SK-N-SH treated with all-trans-retinoic acid at 6 μM for 48 hours (cell line): ENCODE measurements around the gene PACC1.

ENCODE experiments used
- ATAC-seq: fragments of 200-7000 bp; cut with Tn5 transposase; 3 replicates; pipeline ENCODE4 v1.9.1; 2020; ENCODE audit warnings: mild to moderate bottlenecking, moderate library complexity
- BACH2 ChIP-seq: fragments of 250-450 bp; sonication (Bioruptor Pico); IDR thresholded peaks from 2 replicates; pipeline ENCODE4 v1.9.0; 2021; ENCODE audit warnings: mild to moderate bottlenecking, borderline replicate concordance
- CREB5 ChIP-seq: fragments of 250-450 bp; sonication (Bioruptor Pico); IDR thresholded peaks from 2 replicates; pipeline ENCODE4 v1.5.1; 2020; ENCODE audit warnings: low read depth, mild to moderate bottlenecking, moderate library complexity
- CSDC2 ChIP-seq: fragments of 250-450 bp; sonication (Bioruptor Pico); IDR thresholded peaks from 2 replicates; pipeline ENCODE4 v1.5.0; 2020; ENCODE audit warnings: mild to moderate bottlenecking, moderate library complexity
- GLIS3 ChIP-seq: fragments of 250-450 bp; sonication (Bioruptor Pico); IDR thresholded peaks from 2 replicates; pipeline ENCODE4 v1.5.0; 2020; ENCODE audit warnings: mild to moderate bottlenecking, moderate library complexity
- ISL1 ChIP-seq: fragments of 250-450 bp; sonication (Bioruptor Pico); IDR thresholded peaks from 2 replicates; pipeline ENCODE4 v2.1.2; 2022; ENCODE audit warnings: mild to moderate bottlenecking, moderate library complexity
- OSR1 ChIP-seq: fragments of 250-450 bp; sonication (Bioruptor Pico); IDR thresholded peaks from 2 replicates; pipeline ENCODE4 v1.8.0; 2022; ENCODE audit warnings: moderate library complexity, mild to moderate bottlenecking, inconsistent platforms
- POU6F1 ChIP-seq: fragments of 250-450 bp; sonication (Bioruptor Pico); IDR thresholded peaks from 2 replicates; pipeline ENCODE4 v1.8.0; 2021; ENCODE audit warnings: low read depth, mild to moderate bottlenecking, moderate library complexity, borderline replicate concordance
- PPARA ChIP-seq: fragments of 250-450 bp; sonication (Bioruptor Pico); IDR thresholded peaks from 2 replicates; pipeline ENCODE4 v1.5.0; 2020; ENCODE audit warnings: mild to moderate bottlenecking, borderline replicate concordance
- RARB ChIP-seq: fragments of 250-450 bp; sonication (Bioruptor Pico); IDR thresholded peaks from 2 replicates; pipeline ENCODE4 v1.8.0; 2021; ENCODE audit warnings: mild to moderate bottlenecking, moderate library complexity
- SNAI2 ChIP-seq: fragments of 250-450 bp; sonication (Bioruptor Pico); IDR thresholded peaks from 2 replicates; pipeline ENCODE4 v1.5.0; 2020; ENCODE audit warnings: mild to moderate bottlenecking, moderate library complexity
- TCF4 ChIP-seq: fragments of 250-450 bp; sonication (Bioruptor Pico); IDR thresholded peaks from 2 replicates; pipeline ENCODE4 v1.8.0; 2021; ENCODE audit warnings: mild to moderate bottlenecking, moderate library complexity, borderline replicate concordance
- TOX ChIP-seq: fragments of 250-450 bp; sonication (Bioruptor Pico); IDR thresholded peaks from 2 replicates; pipeline ENCODE4 v1.8.0; 2021; ENCODE audit warnings: mild to moderate bottlenecking, moderate library complexity, borderline replicate concordance
- TSHZ2 ChIP-seq: fragments of 250-450 bp; sonication (Bioruptor Pico); IDR thresholded peaks from 2 replicates; pipeline ENCODE4 v1.5.0; 2020; ENCODE audit warnings: mild to moderate bottlenecking, moderate library complexity
- ZC3H10 ChIP-seq: fragments of 250-450 bp; sonication (Bioruptor Pico); IDR thresholded peaks from 2 replicates; pipeline ENCODE4 v1.5.1; 2021; ENCODE audit warnings: mild to moderate bottlenecking, moderate library complexity
- ZFP3 ChIP-seq: fragments of 250-450 bp; sonication (Bioruptor Pico); IDR thresholded peaks from 2 replicates; pipeline ENCODE4 v1.5.0; 2020; ENCODE audit warnings: mild to moderate bottlenecking, moderate library complexity
- ZFP30 ChIP-seq: fragments of 450-650 bp; formaldehyde crosslinking; IDR thresholded peaks from 2 replicates; pipeline ENCODE4 v1.5.0; 2022; ENCODE audit warnings: mild to moderate bottlenecking, moderate library complexity
- ZNF565 ChIP-seq: fragments of 450-650 bp; formaldehyde crosslinking; conservative IDR thresholded peaks from 2 replicates; pipeline ENCODE4 v1.5.0; 2020; ENCODE audit warnings: low read depth, mild to moderate bottlenecking, moderate library complexity
- ZNF70 ChIP-seq: fragments of 450-650 bp; formaldehyde crosslinking; IDR thresholded peaks from 2 replicates; pipeline ENCODE4 v1.5.0; 2020; ENCODE audit warnings: mild to moderate bottlenecking, moderate library complexity
- ZNF8 ChIP-seq: fragments of 450-650 bp; formaldehyde crosslinking; IDR thresholded peaks from 2 replicates; pipeline ENCODE4 v1.5.0; 2020; ENCODE audit warnings: mild to moderate bottlenecking, moderate library complexity
- TF ChIP-seq, protein P1 (sequence below): fragments of 250-450 bp; sonication (Bioruptor Pico); IDR thresholded peaks from 2 replicates; pipeline ENCODE4 v1.8.0; 2020; ENCODE audit warnings: mild to moderate bottlenecking, moderate library complexity, borderline replicate concordance
- TF ChIP-seq, protein P2 (sequence below): fragments of 250-450 bp; sonication (Bioruptor Pico); IDR thresholded peaks from 2 replicates; pipeline ENCODE4 v1.5.1; 2021; ENCODE audit warnings: mild to moderate bottlenecking, moderate library complexity

Gene PACC1

GRCh38 chr1:212423879-212424278 is 9.2 kb upstream of the PACC1 start:
- no peak for TF ChIP-seq ZC3H10
- no peak for TF ChIP-seq ZFP30 (CRISPR knock-in tag)
- TF ChIP-seq PPARA (CRISPR knock-in tag), result no peak
- TF ChIP-seq BACH2 (CRISPR knock-in tag), result no peak
- no peak for TF ChIP-seq OSR1 (CRISPR knock-in tag)
- TF ChIP-seq, all 23 proteins: peak for 0
- ATAC-seq, result no peak

DNA sequence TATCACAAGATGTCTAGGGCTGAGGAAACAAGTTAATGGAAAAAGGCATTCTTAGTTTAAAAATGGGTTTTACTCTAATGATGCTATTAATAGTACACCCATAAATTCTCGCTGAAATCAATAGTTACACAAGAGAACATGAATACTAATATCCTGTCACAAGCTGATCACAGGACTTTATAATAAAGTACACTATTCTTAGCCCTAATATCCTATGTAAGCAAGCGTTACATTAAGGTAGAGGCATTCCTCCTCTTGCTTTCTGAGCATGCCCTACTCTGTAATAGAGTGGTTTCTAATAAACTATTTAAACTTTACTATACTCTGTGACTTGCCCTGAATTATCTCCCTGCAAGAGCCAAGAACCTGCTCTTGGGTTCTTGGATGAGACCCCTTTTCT is 6.5 kb upstream of the PACC1 start:
- no peak for TF ChIP-seq ISL1 (CRISPR knock-in tag)
- TF ChIP-seq PPARA (CRISPR knock-in tag), result no peak
- TF ChIP-seq, all 23 proteins: peak for 0
- ATAC-seq, result no peak

DNA sequence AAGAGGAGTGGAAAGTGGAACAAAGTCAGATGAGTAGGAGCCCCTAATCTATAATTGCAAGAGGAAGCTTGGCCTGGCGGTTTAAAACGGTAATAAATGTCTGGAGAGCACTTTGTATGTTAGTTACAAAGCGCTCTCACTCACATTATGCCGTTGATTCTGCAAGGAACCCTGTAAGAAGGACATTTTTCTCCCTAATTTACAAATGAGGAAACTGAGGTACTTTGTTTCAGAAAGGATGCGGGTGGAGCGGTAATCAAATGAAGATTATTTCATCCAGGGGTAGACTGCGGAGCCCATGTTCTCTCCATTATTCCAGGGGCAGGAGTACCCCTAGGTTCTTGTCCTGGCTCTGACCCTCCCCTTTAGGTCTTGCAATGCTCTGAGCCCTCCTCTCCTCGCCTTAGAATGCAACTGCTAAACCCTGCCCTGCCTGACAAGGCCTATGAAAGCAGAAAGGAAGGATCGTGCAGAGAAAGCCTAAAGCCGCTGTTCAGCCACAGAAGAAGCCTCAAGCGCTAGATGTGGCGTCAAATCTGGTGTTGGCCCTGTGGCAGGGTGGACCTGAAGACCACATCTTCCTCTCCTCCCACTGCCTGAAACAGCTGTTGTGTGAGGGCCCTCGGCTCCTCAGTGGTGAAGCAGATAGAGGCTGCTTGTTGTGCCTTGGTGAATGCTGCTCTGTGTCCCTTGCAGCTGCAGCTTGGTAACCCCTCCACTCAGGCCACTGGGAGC is 588 bp upstream of the PACC1 start:
- no peak for ATAC-seq
- TF ChIP-seq GLIS3 (CRISPR knock-in tag), result no peak
- no peak for TF ChIP-seq TSHZ2 (CRISPR knock-in tag)
- TF ChIP-seq, protein P1, sequence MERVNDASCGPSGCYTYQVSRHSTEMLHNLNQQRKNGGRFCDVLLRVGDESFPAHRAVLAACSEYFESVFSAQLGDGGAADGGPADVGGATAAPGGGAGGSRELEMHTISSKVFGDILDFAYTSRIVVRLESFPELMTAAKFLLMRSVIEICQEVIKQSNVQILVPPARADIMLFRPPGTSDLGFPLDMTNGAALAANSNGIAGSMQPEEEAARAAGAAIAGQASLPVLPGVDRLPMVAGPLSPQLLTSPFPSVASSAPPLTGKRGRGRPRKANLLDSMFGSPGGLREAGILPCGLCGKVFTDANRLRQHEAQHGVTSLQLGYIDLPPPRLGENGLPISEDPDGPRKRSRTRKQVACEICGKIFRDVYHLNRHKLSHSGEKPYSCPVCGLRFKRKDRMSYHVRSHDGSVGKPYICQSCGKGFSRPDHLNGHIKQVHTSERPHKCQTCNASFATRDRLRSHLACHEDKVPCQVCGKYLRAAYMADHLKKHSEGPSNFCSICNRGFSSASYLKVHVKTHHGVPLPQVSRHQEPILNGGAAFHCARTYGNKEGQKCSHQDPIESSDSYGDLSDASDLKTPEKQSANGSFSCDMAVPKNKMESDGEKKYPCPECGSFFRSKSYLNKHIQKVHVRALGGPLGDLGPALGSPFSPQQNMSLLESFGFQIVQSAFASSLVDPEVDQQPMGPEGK (CRISPR knock-in tag), result no peak
- TF ChIP-seq BACH2 (CRISPR knock-in tag), result no peak
- TF ChIP-seq RARB, result no peak
- no peak for TF ChIP-seq ZFP30 (CRISPR knock-in tag)
- TF ChIP-seq, protein P2, sequence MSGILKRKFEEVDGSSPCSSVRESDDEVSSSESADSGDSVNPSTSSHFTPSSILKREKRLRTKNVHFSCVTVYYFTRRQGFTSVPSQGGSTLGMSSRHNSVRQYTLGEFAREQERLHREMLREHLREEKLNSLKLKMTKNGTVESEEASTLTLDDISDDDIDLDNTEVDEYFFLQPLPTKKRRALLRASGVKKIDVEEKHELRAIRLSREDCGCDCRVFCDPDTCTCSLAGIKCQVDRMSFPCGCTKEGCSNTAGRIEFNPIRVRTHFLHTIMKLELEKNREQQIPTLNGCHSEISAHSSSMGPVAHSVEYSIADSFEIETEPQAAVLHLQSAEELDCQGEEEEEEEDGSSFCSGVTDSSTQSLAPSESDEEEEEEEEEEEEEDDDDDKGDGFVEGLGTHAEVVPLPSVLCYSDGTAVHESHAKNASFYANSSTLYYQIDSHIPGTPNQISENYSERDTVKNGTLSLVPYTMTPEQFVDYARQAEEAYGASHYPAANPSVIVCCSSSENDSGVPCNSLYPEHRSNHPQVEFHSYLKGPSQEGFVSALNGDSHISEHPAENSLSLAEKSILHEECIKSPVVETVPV (CRISPR knock-in tag), result no peak
- TF ChIP-seq ZNF565 (CRISPR knock-in tag), result no peak
- no peak for TF ChIP-seq CREB5 (CRISPR knock-in tag)
- no peak for TF ChIP-seq ZNF70
- no peak for TF ChIP-seq ZFP3 (CRISPR knock-in tag)
- no peak for TF ChIP-seq PPARA (CRISPR knock-in tag)
- TF ChIP-seq TOX (CRISPR knock-in tag), result no peak
- no peak for TF ChIP-seq ZC3H10
- TF ChIP-seq ZNF8, result no peak
- TF ChIP-seq CSDC2 (CRISPR knock-in tag), result no peak
- TF ChIP-seq SNAI2 (CRISPR knock-in tag), result no peak
- no peak for TF ChIP-seq TCF4 (CRISPR knock-in tag)

- peak; percentile 76 for ATAC-seq
- TF ChIP-seq ZNF8 (no peak), ZFP3 (CRISPR knock-in tag) (no peak), POU6F1 (no peak), ISL1 (CRISPR knock-in tag) (no peak), CREB5 (CRISPR knock-in tag) (no peak)
- TF ChIP-seq, protein P2 (CRISPR knock-in tag), result no peak
Observed at GRCh38 chr1:212413902-212414327, 771 bp downstream of the PACC1 start.
